ENCODE data around the gene PDE3A. TPM values are rescaled to one million over a fixed set of nuclear protein-coding genes. Genes with fewer than 3 reads are reported as not detected.

Gene PDE3A
- total RNA-seq, 6 experiments from 2014 or later: 0.79 to 2.4 (median 1.3) TPM

GRCh38 chr12:20495997-20496396 is 127.7 kb downstream of the PDE3A start:
- 76% methylated on average over 1 of the region's 1 CpG for WGBS (ENCODE audit: insufficient coverage, low coverage, low lambda C conversion rate, missing lambda C conversion rate)
- H3K9me3 ChIP-seq: no peaks in the 10 kb centered on the region
- no peak for ATAC-seq
- TF ChIP-seq POLR2A (IDR thresholded peaks at IDR 0.05): no peak
- TF ChIP-seq CTCF (IDR thresholded peaks at IDR 0.05): no peak
- H3K4me3 ChIP-seq: no peak overlapping the region
- no peak for DNase-seq
- intact Hi-C loops (cut with DNase I): no loop called here
- no peaks in the 10 kb centered on the region for H3K4me1 ChIP-seq
- H3K36me3 ChIP-seq: no peaks in the 10 kb centered on the region
- no peaks in the 10 kb centered on the region for H3K27me3 ChIP-seq
- H3K27ac ChIP-seq: no peak overlapping the region

GRCh38 chr12:20497707-20498106 is 129.4 kb downstream of the PDE3A start:
- Histone ChIP-seq H3K36me3 (no peaks in the 10 kb centered on the region), H3K27ac (no peak overlapping the region), H3K4me3 (no peak overlapping the region), H3K4me1 (no peaks in the 10 kb centered on the region), H3K27me3 (no peaks in the 10 kb centered on the region), H3K9me3 (no peaks in the 10 kb centered on the region)
- intact Hi-C loops (cut with DNase I): no loop called here
- DNase-seq: no peak
- WGBS (ENCODE audit: insufficient coverage, low coverage, low lambda C conversion rate, missing lambda C conversion rate): 33% methylated on average over 3 of the region's 3 CpGs
- ATAC-seq: no peak
- no peak for TF ChIP-seq POLR2A (IDR thresholded peaks at IDR 0.05)
- no peak for TF ChIP-seq CTCF (IDR thresholded peaks at IDR 0.05)

GRCh38 chr12:20501958-20502357 is 133.6 kb downstream of the PDE3A start:
- DNase-seq (no peak), ATAC-seq (no peak)
- no peaks in the 10 kb centered on the region for H3K36me3 ChIP-seq
- no peak overlapping the region for H3K4me3 ChIP-seq
- intact Hi-C loops (cut with DNase I): no loop called here
- H3K9me3 ChIP-seq: no peaks in the 10 kb centered on the region
- no peak overlapping the region for H3K27ac ChIP-seq
- H3K4me1 ChIP-seq: no peaks in the 10 kb centered on the region
- no peaks in the 10 kb centered on the region for H3K27me3 ChIP-seq
- 69% methylated on average over 2 of the region's 2 CpGs for WGBS (ENCODE audit: insufficient coverage, low coverage, low lambda C conversion rate, missing lambda C conversion rate)
- TF ChIP-seq POLR2A (IDR thresholded peaks at IDR 0.05) (no peak), CTCF (IDR thresholded peaks at IDR 0.05) (no peak)

GRCh38 chr12:20503858-20504257 is 135.5 kb downstream of the PDE3A start:
- Histone ChIP-seq H3K27ac (no peak overlapping the region), H3K9me3 (no peaks in the 10 kb centered on the region), H3K4me3 (no peak overlapping the region), H3K36me3 (no peaks in the 10 kb centered on the region), H3K4me1 (no peaks in the 10 kb centered on the region), H3K27me3 (no peaks in the 10 kb centered on the region)
- WGBS (ENCODE audit: insufficient coverage, low coverage, low lambda C conversion rate, missing lambda C conversion rate): 33% methylated on average over 1 of the region's 1 CpG
- no peak for DNase-seq
- TF ChIP-seq POLR2A (IDR thresholded peaks at IDR 0.05): no peak
- TF ChIP-seq CTCF (IDR thresholded peaks at IDR 0.05): no peak
- intact Hi-C loops (cut with DNase I): no loop called here
- no peak for ATAC-seq

GRCh38 chr12:20505056-20505455 is 136.7 kb downstream of the PDE3A start:
- Histone ChIP-seq H3K4me3 (no peak overlapping the region), H3K36me3 (no peaks in the 10 kb centered on the region), H3K27me3 (no peaks in the 10 kb centered on the region), H3K9me3 (no peaks in the 10 kb centered on the region), H3K27ac (no peak overlapping the region), H3K4me1 (no peaks in the 10 kb centered on the region)
- intact Hi-C loops (cut with DNase I): no loop called here
- ATAC-seq (no peak), DNase-seq (no peak)
- TF ChIP-seq POLR2A (IDR thresholded peaks at IDR 0.05): no peak
- TF ChIP-seq CTCF (IDR thresholded peaks at IDR 0.05): no peak
